ENCODE data around the gene CCT5.
"Not testable (repeated sequence)": the region's sequence is repeated elsewhere in the genome, so short reads cannot be mapped to it uniquely, and the experiment has no call there.

The CCT5 gene

DNA sequence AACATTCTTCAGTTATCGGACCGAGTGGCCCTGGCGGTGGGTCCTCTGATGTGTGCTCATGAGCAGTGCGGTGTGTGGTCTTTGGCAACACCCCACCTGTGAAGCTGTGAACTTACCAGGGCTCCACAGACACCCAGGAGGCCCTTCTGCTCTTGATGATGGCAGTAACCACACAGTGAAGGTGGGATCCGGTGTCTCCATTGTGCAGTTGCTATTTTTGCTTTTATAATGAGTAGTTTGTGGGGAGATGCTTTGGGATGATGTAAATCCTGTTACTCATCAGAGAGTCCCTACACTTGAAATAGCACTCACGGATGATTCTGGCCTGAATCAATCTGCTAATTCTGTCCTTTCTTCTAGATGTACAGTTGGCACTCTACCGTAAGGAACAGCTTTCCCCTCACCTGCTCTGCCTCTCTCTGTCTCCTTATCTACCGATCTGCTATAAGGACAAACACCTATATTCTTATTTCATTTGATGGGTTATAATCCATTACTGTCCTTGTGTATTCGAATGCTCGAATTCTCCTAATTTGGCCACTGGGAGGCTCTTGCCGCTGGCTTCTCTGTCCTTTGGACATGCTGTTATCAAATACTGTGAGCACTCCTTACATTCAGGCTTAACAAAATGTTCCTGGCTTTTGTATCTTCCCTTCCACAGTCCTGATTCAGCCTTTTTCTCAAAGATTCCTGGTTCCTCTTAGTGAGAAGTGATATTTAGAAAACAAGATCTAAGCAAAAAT, 20.6 kb upstream of the CCT5 start:
- Mint-ChIP-seq H3K4me3 (no peak overlapping the region), H3K36me3 (peaks cover 35 to 64% of the 10 kb centered on the region in 2 donors), H3K4me1 (peaks cover 0 to 1% of the 10 kb centered on the region in 2 donors), H3K27me3 (no peaks in the 10 kb centered on the region), H3K27ac (no peak overlapping the region), H3K9me3 (peaks cover 9 to 11% of the 10 kb centered on the region in 2 donors)
- ATAC-seq (replicated peaks) (no peak), DNase-seq (no peak)

DNA sequence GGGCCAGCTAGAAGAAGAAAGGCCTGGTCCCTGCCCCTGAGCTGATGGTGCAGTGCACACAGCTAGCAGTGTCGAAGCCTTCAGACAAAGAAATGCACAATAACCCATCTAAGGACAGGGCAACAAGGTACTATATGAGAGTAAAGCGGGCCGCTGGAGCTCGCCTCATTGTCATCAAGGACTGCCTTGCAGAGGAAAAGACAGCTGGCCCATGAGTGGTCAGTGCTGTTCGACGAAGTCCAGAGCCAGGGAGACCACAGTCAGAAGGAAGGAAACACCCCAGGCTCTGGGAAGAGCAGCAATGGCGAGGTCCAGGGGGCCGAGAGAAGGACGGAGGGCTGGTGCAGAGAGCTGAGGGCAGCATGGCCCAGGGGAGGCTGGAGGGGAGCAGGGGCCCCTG, 17.7 kb upstream of the CCT5 start:
- Mint-ChIP-seq H3K27me3 (no peaks in the 10 kb centered on the region), H3K27ac (no peak overlapping the region), H3K9me3 (no peaks in the 10 kb centered on the region), H3K36me3 (peaks cover 27 to 54% of the 10 kb centered on the region in 2 donors), H3K4me3 (no peak overlapping the region), H3K4me1 (peaks cover 0 to 1% of the 10 kb centered on the region in 2 donors)
- ATAC-seq (replicated peaks), result no peak
- DNase-seq, result no peak

DNA sequence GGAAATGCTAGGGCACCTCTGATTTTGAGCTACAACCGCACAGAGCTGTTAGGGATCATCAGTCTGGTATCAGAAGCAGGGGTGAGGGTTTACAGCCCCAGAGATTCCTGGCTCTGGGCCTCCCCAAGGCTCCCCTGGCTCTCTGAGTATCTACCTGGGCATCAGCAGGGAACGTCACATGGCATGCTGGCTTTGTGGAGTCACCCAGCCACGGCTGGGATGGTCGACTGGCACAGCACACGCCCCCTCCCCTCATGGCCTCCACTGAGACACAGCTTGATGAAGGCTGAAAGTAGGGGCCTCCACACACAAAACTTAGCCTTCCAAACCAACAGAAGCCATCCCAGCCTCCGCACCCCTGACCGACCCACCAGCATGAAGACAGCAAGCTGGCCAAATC, 17.1 kb upstream of the CCT5 start:
- Mint-ChIP-seq H3K36me3 (peaks cover 32 to 58% of the 10 kb centered on the region in 2 donors), H3K27me3 (no peaks in the 10 kb centered on the region), H3K9me3 (no peaks in the 10 kb centered on the region), H3K4me1 (peaks cover 0 to 1% of the 10 kb centered on the region in 2 donors), H3K4me3 (no peak overlapping the region), H3K27ac (no peak overlapping the region)
- ATAC-seq (replicated peaks) (no peak), DNase-seq (no peak)

GRCh38 chr5:10233505-10233904, 16.6 kb upstream of the CCT5 start:
- no peaks in the 10 kb centered on the region for H3K27me3 Mint-ChIP-seq
- no peaks in the 10 kb centered on the region for H3K9me3 Mint-ChIP-seq
- ATAC-seq (replicated peaks), result no peak
- no peak overlapping the region for H3K27ac Mint-ChIP-seq
- no peak overlapping the region for H3K4me3 Mint-ChIP-seq
- peaks cover 32 to 63% of the 10 kb centered on the region in 2 donors for H3K36me3 Mint-ChIP-seq
- peaks cover 0 to 1% of the 10 kb centered on the region in 2 donors for H3K4me1 Mint-ChIP-seq
- DNase-seq, result no peak

GRCh38 chr5:10235350-10235749, 14.7 kb upstream of the CCT5 start:
- Mint-ChIP-seq H3K9me3 (no peaks in the 10 kb centered on the region), H3K27me3 (no peaks in the 10 kb centered on the region), H3K4me3 (no peak overlapping the region), H3K36me3 (peaks cover 27 to 57% of the 10 kb centered on the region in 2 donors), H3K27ac (no peak overlapping the region), H3K4me1 (peaks cover 0 to 1% of the 10 kb centered on the region in 2 donors)
- ATAC-seq (replicated peaks), result no peak
- DNase-seq, result no peak

GRCh38 chr5:10243660-10244240, 6.3 kb upstream of the CCT5 start:
- no peak overlapping the region for H3K27ac Mint-ChIP-seq
- no peaks in the 10 kb centered on the region for H3K27me3 Mint-ChIP-seq
- H3K4me3 Mint-ChIP-seq, result no peak overlapping the region
- H3K9me3 Mint-ChIP-seq, result no peaks in the 10 kb centered on the region
- peaks cover 9 to 10% of the 10 kb centered on the region in 2 donors for H3K4me1 Mint-ChIP-seq
- ATAC-seq (replicated peaks), result no peak
- no peak for DNase-seq
- peaks cover 0 to 19% of the 10 kb centered on the region in 2 donors for H3K36me3 Mint-ChIP-seq

DNA sequence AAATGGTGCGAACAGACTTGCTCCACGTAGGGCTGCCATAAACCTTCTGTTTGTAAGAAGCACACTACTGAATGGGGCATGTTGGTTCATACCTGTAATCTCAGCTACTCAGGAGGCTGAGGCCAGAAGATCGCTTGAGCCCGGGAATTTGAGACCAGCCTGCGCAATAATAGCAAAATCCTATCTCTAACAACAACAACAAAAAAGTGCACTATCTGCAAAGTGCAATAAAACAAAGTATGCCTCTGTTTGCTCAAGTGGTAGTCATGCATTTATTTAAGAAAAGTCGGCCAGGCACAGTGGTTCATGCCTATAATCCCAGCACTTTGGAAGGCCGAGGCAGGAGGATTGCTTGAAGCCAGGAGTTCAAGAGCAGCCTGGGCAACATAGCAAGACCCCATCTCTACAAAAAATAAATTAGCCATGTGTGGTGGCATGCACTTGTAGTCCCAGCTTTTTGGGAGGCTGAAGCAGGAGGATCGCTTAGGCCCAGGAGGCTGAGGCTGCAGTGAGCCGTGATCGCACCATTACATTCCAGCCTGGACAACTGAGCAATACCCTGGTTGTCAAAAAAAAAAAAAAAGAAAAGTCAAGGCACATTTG, 5.6 kb upstream of the CCT5 start:
- no peak overlapping the region for H3K4me3 Mint-ChIP-seq
- no peak for ATAC-seq (replicated peaks)
- H3K36me3 Mint-ChIP-seq, result peaks cover 0 to 17% of the 10 kb centered on the region in 2 donors

DNA sequence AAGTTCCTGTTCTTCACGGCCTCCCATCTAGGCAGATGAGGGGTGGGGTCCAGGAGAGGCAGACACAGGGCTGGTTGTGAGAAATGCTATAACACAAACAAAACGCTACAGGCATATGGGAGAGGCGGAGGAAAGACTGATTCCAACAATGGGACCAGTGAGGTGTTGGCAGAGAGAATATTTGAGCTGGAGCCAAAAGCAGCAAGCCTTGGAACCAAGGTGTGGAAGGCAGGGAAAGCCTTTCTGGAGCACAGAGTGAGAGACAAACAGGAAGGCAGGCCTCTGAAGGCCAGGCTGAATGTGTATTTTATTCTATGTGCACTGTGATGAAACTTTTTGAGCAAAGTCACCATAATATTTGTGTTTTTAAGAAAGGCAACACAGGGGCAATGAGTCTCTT, 3.3 kb upstream of the CCT5 start:
- peaks cover 18 to 24% of the 10 kb centered on the region in 2 donors for H3K4me1 Mint-ChIP-seq
- ATAC-seq (replicated peaks) (no peak), DNase-seq (no peak)
- no peaks in the 10 kb centered on the region for H3K9me3 Mint-ChIP-seq
- no peaks in the 10 kb centered on the region for H3K27me3 Mint-ChIP-seq
- no peak overlapping the region for H3K4me3 Mint-ChIP-seq
- H3K36me3 Mint-ChIP-seq, result peaks cover 6 to 26% of the 10 kb centered on the region in 2 donors
- H3K27ac Mint-ChIP-seq, result no peak overlapping the region

More for the DNA sequence above, 5.6 kb upstream of the CCT5 start:
- DNase-seq, result no peak
- Mint-ChIP-seq H3K27ac (no peak overlapping the region), H3K27me3 (no peaks in the 10 kb centered on the region), H3K4me1 (peaks cover 11 to 12% of the 10 kb centered on the region in 2 donors), H3K9me3 (no peaks in the 10 kb centered on the region)

GRCh38 chr5:10247217-10247616, 2.9 kb upstream of the CCT5 start:
- not testable (repeated sequence) for H3K4me3 Mint-ChIP-seq, H3K27ac Mint-ChIP-seq

GRCh38 chr5:10248378-10249260, 1.5 kb upstream of the CCT5 start:
- Mint-ChIP-seq H3K36me3 (peaks cover 8 to 23% of the 10 kb centered on the region in 2 donors), H3K27me3 (no peaks in the 10 kb centered on the region), H3K4me1 (peaks cover 22 to 33% of the 10 kb centered on the region in 2 donors), H3K27ac (peak overlapping the region; percentile 100), H3K9me3 (no peaks in the 10 kb centered on the region), H3K4me3 (peak overlapping the region; percentile 93 to 95)
- DNase-seq, result peak; percentile 1
- ATAC-seq (replicated peaks), result peak in 1 of 2 donors; percentile 0

More at GRCh38 chr5:10247217-10247616, 2.9 kb upstream of the CCT5 start:
- H3K9me3 Mint-ChIP-seq; ATAC-seq (replicated peaks); DNase-seq; H3K27me3 Mint-ChIP-seq: not testable (repeated sequence)
- peaks cover 8 to 27% of the 10 kb centered on the region in 2 donors for H3K36me3 Mint-ChIP-seq
- H3K4me1 Mint-ChIP-seq, result peaks cover 22 to 29% of the 10 kb centered on the region in 2 donors

- H3K9me3 Mint-ChIP-seq, result no peaks in the 10 kb centered on the region
- H3K27ac Mint-ChIP-seq, result peak overlapping the region; percentile 100
- H3K36me3 Mint-ChIP-seq, result peaks cover 15 to 30% of the 10 kb centered on the region in 2 donors
- peak; percentile 29 to 33 for ATAC-seq (replicated peaks)
- H3K4me1 Mint-ChIP-seq, result peaks cover 24 to 33% of the 10 kb centered on the region in 2 donors
- H3K4me3 Mint-ChIP-seq, result peak overlapping the region; percentile 93 to 95
- no peaks in the 10 kb centered on the region for H3K27me3 Mint-ChIP-seq
- peak; percentile 15 for DNase-seq
Observed at GRCh38 chr5:10250806-10251276, 761 bp downstream of the CCT5 start.

GRCh38 chr5:10251405-10251804, 1.3 kb downstream of the CCT5 start:
- Mint-ChIP-seq H3K4me1 (peaks cover 24 to 33% of the 10 kb centered on the region in 2 donors), H3K9me3 (no peaks in the 10 kb centered on the region), H3K36me3 (peaks cover 20 to 36% of the 10 kb centered on the region in 2 donors), H3K27ac (peak overlapping the region; percentile 100), H3K27me3 (no peaks in the 10 kb centered on the region), H3K4me3 (peak overlapping the region; percentile 93 to 95)
- DNase-seq, result no peak
- no peak for ATAC-seq (replicated peaks)

- DNase-seq (no peak), ATAC-seq (replicated peaks) (no peak)
- Mint-ChIP-seq H3K27me3 (no peaks in the 10 kb centered on the region), H3K9me3 (no peaks in the 10 kb centered on the region), H3K4me1 (peaks cover 18 to 27% of the 10 kb centered on the region in 2 donors), H3K27ac (no peak overlapping the region), H3K4me3 (no peak overlapping the region), H3K36me3 (peaks cover 28 to 40% of the 10 kb centered on the region in 2 donors)
Observed at GRCh38 chr5:10253390-10253789, 3.3 kb downstream of the CCT5 start.

GRCh38 chr5:10254686-10255085, 4.6 kb downstream of the CCT5 start:
- DNase-seq (no peak), ATAC-seq (replicated peaks) (no peak)
- Mint-ChIP-seq H3K27ac (no peak overlapping the region), H3K9me3 (no peaks in the 10 kb centered on the region), H3K36me3 (peaks cover 32 to 48% of the 10 kb centered on the region in 2 donors), H3K4me3 (no peak overlapping the region), H3K4me1 (peaks cover 14 to 20% of the 10 kb centered on the region in 2 donors), H3K27me3 (no peaks in the 10 kb centered on the region)
